Measurements from ENCODE around the gene DNAH9. TPM values are rescaled to one million over a fixed set of nuclear protein-coding genes. Genes with fewer than 3 reads are reported as not detected.

DNAH9 gene
- total and polyA plus RNA-seq, 2 of the 8 experiments (the other 6 are each of a cell fraction or from before 2014, with no cell fraction given), result 0.21 to 0.86 TPM

- TF ChIP-seq CTCF (IDR thresholded peaks at IDR 0.05; ENCODE audit: control extremely low read depth in 1 of 3, insufficient read depth in 1 of 3, low read depth in 1 of 3, low read length in 3 of 3), result no peak
- TF ChIP-seq SIN3A (conservative IDR thresholded peaks at IDR 0.05 in 1 of 2, IDR thresholded peaks at IDR 0.05 in 1 of 2; ENCODE audit: low read depth in 1 of 2, low read length in 2 of 2), result no peak
- TF ChIP-seq E2F6 (IDR thresholded peaks at IDR 0.05), result no peak
- TF ChIP-seq TAF1 (IDR thresholded peaks at IDR 0.05; ENCODE audit: low read depth, low read length), result no peak
- no peak for TF ChIP-seq EP300 (IDR thresholded peaks at IDR 0.05; ENCODE audit: borderline replicate concordance in 1 of 2, low read depth in 2 of 2, low read length in 2 of 2)
- TF ChIP-seq ATF2 (IDR thresholded peaks at IDR 0.05; ENCODE audit: low read length), result no peak
Observed at GRCh38 chr17:11805138-11805537, 206.9 kb downstream of the DNAH9 start (continued).

All from H1 (cell line).